Measurements from ENCODE around the gene PCDHGB3. TPM values are rescaled to one million over a fixed set of nuclear protein-coding genes. Genes with fewer than 3 reads are reported as not detected.

PCDHGB3 gene
- total and polyA plus RNA-seq, 9 of the 15 experiments (the other 6 are each of a cell fraction or from before 2014, with no cell fraction given) = 0.05 to 0.19 (median 0.11) TPM; not detected in 2

DNA sequence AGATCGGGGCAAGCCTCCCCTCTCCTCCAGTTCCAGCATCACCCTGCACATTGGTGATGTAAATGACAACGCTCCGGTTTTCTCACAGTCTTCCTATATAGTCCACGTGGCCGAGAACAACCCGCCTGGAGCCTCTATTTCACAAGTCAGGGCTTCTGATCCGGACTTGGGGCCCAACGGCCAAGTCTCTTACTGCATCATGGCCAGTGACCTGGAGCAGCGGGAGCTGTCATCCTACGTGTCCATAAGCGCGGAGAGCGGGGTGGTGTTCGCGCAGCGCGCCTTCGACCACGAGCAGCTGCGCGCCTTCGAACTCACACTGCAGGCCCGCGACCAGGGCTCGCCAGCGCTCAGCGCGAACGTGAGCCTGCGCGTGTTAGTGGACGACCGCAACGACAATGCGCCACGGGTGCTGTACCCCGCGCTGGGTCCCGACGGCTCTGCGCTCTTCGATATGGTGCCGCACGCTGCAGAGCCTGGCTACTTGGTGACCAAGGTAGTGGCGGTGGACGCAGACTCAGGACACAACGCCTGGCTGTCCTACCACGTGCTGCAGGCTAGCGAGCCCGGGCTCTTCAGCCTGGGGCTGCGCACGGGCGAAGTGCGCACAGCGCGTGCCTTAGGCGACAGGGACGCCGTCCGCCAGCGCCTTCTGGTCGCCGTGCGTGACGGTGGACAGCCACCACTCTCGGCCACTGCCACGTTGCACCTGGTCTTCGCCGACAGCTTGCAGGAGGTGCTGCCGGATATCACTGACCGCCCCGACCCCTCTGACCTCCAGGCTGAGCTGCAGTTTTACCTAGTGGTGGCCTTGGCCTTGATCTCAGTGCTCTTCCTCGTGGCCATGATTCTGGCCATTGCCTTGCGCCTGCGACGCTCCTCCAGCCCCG lies 19.4 kb downstream of the PCDHGB3 start:
- H3K27me3 ChIP-seq (ENCODE audit: control insufficient read depth in 2 of 2, insufficient read depth in 2 of 2, low read length in 2 of 2) = peaks cover 3 to 32% of the 10 kb centered on the region in 2 experiments; a peak in 3 of 5 replicates
- no peaks in the 10 kb centered on the region for H3K9me3 ChIP-seq (replicated peaks; ENCODE audit: control insufficient read depth, insufficient read depth, low read depth, low read length)
- POLR2A ChIA-PET = no interaction called here
- H3K27ac ChIP-seq (ENCODE audit: extremely low read depth, low read depth, low read length) = no peak overlapping the region
- no peaks in the 10 kb centered on the region for H4K20me1 ChIP-seq (replicated peaks; ENCODE audit: control insufficient read depth, insufficient read depth, low read length)
- CTCF ChIA-PET (ENCODE audit: low intra/inter-chr PET ratio) = no interaction called here
- FAIRE-seq = no peak
- no peak overlapping the region for H3K4me2 ChIP-seq (ENCODE audit: insufficient read depth, low read length)
- intact Hi-C loops (cut with micrococcal nuclease) = no loop called here
- H3K36me3 ChIP-seq (ENCODE audit: control insufficient read depth, insufficient read depth, low read length) = no peaks in the 10 kb centered on the region
- 31% methylated on average over 71 of the region's 77 CpGs for WGBS (ENCODE audit: insufficient coverage, low coverage, missing lambda C conversion rate)
- H3K9me1 ChIP-seq (ENCODE audit: control insufficient read depth, insufficient read depth, low read length) = no peaks in the 10 kb centered on the region
- no TSS peak for BruUV-seq (replicated peaks)
- H3K4me3 ChIP-seq = no peak overlapping the region
- TF ChIP-seq NEUROD1 (IDR thresholded peaks at IDR 0.05; ENCODE audit: borderline replicate concordance, low read depth, low read length, partially characterized antibody) (no peak), DACH1 (IDR thresholded peaks at IDR 0.05; ENCODE audit: partially characterized antibody) (no peak), IRF2 (CRISPR knock-in tag; IDR thresholded peaks at IDR 0.05) (no peak), GATAD2A (IDR thresholded peaks at IDR 0.05) (no peak), TCFL5 (CRISPR knock-in tag; conservative IDR thresholded peaks at IDR 0.05) (no peak), ZNF146 (CRISPR knock-in tag; IDR thresholded peaks at IDR 0.05; ENCODE audit: unreplicated experiment) (no peak), GTF2E2 (tag; IDR thresholded peaks at IDR 0.05) (no peak), ZNF57 (CRISPR knock-in tag; IDR thresholded peaks at IDR 0.05) (no peak), DMBX1 (CRISPR knock-in tag; IDR thresholded peaks at IDR 0.05; ENCODE audit: borderline replicate concordance) (no peak)
- TF ChIP-seq, protein P1, sequence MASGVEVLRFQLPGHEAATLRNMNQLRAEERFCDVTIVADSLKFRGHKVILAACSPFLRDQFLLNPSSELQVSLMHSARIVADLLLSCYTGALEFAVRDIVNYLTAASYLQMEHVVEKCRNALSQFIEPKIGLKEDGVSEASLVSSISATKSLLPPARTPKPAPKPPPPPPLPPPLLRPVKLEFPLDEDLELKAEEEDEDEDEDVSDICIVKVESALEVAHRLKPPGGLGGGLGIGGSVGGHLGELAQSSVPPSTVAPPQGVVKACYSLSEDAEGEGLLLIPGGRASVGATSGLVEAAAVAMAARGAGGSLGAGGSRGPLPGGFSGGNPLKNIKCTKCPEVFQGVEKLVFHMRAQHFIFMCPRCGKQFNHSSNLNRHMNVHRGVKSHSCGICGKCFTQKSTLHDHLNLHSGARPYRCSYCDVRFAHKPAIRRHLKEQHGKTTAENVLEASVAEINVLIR (CRISPR knock-in tag; IDR thresholded peaks at IDR 0.05) = no peak
- TF ChIP-seq, protein P2, sequence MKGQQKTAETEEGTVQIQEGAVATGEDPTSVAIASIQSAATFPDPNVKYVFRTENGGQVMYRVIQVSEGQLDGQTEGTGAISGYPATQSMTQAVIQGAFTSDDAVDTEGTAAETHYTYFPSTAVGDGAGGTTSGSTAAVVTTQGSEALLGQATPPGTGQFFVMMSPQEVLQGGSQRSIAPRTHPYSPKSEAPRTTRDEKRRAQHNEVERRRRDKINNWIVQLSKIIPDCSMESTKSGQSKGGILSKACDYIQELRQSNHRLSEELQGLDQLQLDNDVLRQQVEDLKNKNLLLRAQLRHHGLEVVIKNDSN (CRISPR knock-in tag; IDR thresholded peaks at IDR 0.05) = no peak
- DNase-seq (ENCODE audit: extremely low read depth in 1 of 4, low spot score in 3 of 4) = no peak
- no peak overlapping the region for H3K9ac ChIP-seq (ENCODE audit: insufficient read depth in 1 of 2, low read depth in 2 of 2, low read length in 2 of 2)
- no peak for ATAC-seq
- peaks cover 0 to 13% of the 10 kb centered on the region in 2 experiments; a peak in 1 of 5 replicates for H3K4me1 ChIP-seq (replicated peaks in 1 of 2; ENCODE audit: control insufficient read depth in 2 of 2, insufficient read depth in 2 of 2, low read length in 2 of 2)
- in situ Hi-C loops (cut with MboI) = no loop called here
- no peak overlapping the region for H2AFZ ChIP-seq (ENCODE audit: low read depth, low read length)
- H3K79me2 ChIP-seq (ENCODE audit: control insufficient read depth, insufficient read depth, low read length) = no peaks in the 10 kb centered on the region

Measured in K562 (cell line).